ENCODE measurements around the gene AXIN2.

AXIN2 gene

GRCh38 chr17:65576939-65577338 lies 15.5 kb upstream of the AXIN2 start:
- DNase-seq (ENCODE audit: low spot score), result no peak
- Histone ChIP-seq H3K27ac (no peak overlapping the region), H3K4me3 (no peak overlapping the region)
- TF ChIP-seq CTCF (IDR thresholded peaks at IDR 0.05), result no peak

GRCh38 chr17:65573282-65573602 lies 11.8 kb upstream of the AXIN2 start:
- Histone ChIP-seq H3K27ac (no peak overlapping the region), H3K4me3 (no peak overlapping the region)
- DNase-seq (ENCODE audit: low spot score), result no peak
- no peak for TF ChIP-seq CTCF (IDR thresholded peaks at IDR 0.05)

GRCh38 chr17:65572581-65573281 lies 11.3 kb upstream of the AXIN2 start:
- TF ChIP-seq CTCF (IDR thresholded peaks at IDR 0.05), result no peak
- Histone ChIP-seq H3K27ac (no peak overlapping the region), H3K4me3 (no peak overlapping the region)
- no peak for DNase-seq (ENCODE audit: low spot score)

- TF ChIP-seq CTCF (IDR thresholded peaks at IDR 0.05), result no peak
- no peak overlapping the region for H3K27ac ChIP-seq
- no peak for DNase-seq (ENCODE audit: low spot score)
Observed at GRCh38 chr17:65572186-65572580, 10.7 kb upstream of the AXIN2 start.

GRCh38 chr17:65568918-65569317 lies 7.5 kb upstream of the AXIN2 start:
- no peak for DNase-seq (ENCODE audit: low spot score)
- Histone ChIP-seq H3K27ac (no peak overlapping the region), H3K4me3 (no peak overlapping the region)
- no peak for TF ChIP-seq CTCF (IDR thresholded peaks at IDR 0.05)

More at GRCh38 chr17:65572186-65572580, 10.7 kb upstream of the AXIN2 start:
- no peak overlapping the region for H3K4me3 ChIP-seq

- TF ChIP-seq CTCF (IDR thresholded peaks at IDR 0.05), result no peak
- Histone ChIP-seq H3K4me3 (no peak overlapping the region), H3K27ac (no peak overlapping the region)
- no peak for DNase-seq (ENCODE audit: low spot score)
Observed at GRCh38 chr17:65567566-65567965, 6.1 kb upstream of the AXIN2 start.

GRCh38 chr17:65565559-65565958 lies 4.1 kb upstream of the AXIN2 start:
- TF ChIP-seq CTCF (IDR thresholded peaks at IDR 0.05), result no peak
- Histone ChIP-seq H3K27ac (no peak overlapping the region), H3K4me3 (no peak overlapping the region)
- DNase-seq (ENCODE audit: low spot score), result no peak
